IMR-90 (cell line): ENCODE measurements around the gene ZNF614. TPM values are rescaled to one million over a fixed set of nuclear protein-coding genes. Genes with fewer than 3 reads are reported as not detected.

Experiments used
- ATAC-seq: fragments of 200-7000 bp; cut with Tn5 transposase; 2 replicates; pipeline ENCODE4 v1.9.1; 2020; ENCODE audit warnings: low read depth, mild to moderate bottlenecking, moderate library complexity
- BruUV-seq: library from RNA; stranded (reverse); fragments of 400-500 nt; replicated peaks from 2 replicates; lab custom pipeline; 2021; lab: Mats Ljungman, UMichigan
- CTCF ChIA-PET: fragments of 300-600 bp; formaldehyde crosslinking; extraction: SDS; loops from one replicate; lab custom pipeline; 2021; ENCODE audit warnings: antibody characterized with exemption; lab: Yijun Ruan, JAX
- POLR2A ChIA-PET: fragments of 300-600 bp; sonication (Branson Sonifier 250); formaldehyde crosslinking; loops from one replicate; lab custom pipeline; 2022; ENCODE audit warnings: antibody characterized with exemption; ENCODE audit not compliant: unreplicated experiment; lab: Charles Lee
- DNase-seq: peaks from one replicate; pipeline ENCODE4 v3.0.0; 2013
- H2AFZ ChIP-seq: replicated peaks from 2 replicates; pipeline ENCODE3; 2013; ENCODE audit warnings: low read length, mild to moderate bottlenecking; ENCODE audit not compliant: poor library complexity
- H2AK5ac ChIP-seq: 2 replicates; pipeline ENCODE4 v1.6.1; 2013; ENCODE audit warnings: low read depth, low read length, inconsistent platforms
- H2AK9ac ChIP-seq: replicated peaks from 2 replicates; pipeline ENCODE3; 2013; ENCODE audit warnings: mild to moderate bottlenecking, low read depth, low read length, moderate library complexity; ENCODE audit not compliant: poor library complexity
- H2BK120ac ChIP-seq: 2 replicates; pipeline ENCODE4 v1.6.1; 2013; ENCODE audit warnings: low read depth, low read length, inconsistent platforms
- H2BK15ac ChIP-seq: 3 replicates; pipeline ENCODE4 v1.6.1; 2013; ENCODE audit warnings: low read depth, low read length, inconsistent platforms
- H2BK20ac ChIP-seq: 2 replicates; pipeline ENCODE4 v1.6.1; 2013; ENCODE audit warnings: low read depth, mild to moderate bottlenecking, inconsistent platforms, low read length, moderate library complexity
- H2BK5ac ChIP-seq: 2 replicates; pipeline ENCODE4 v1.6.1; 2013; ENCODE audit warnings: mild to moderate bottlenecking, low read depth, low read length, inconsistent platforms; ENCODE audit not compliant: poor library complexity, severe bottlenecking
- H3K14ac ChIP-seq: replicated peaks from 2 replicates; pipeline ENCODE4 v1.6.1; 2013; ENCODE audit warnings: low read depth, low read length, inconsistent platforms
- H3K18ac ChIP-seq: 2 replicates; pipeline ENCODE4 v1.6.1; 2013; ENCODE audit warnings: low read depth, low read length, control low read depth
- H3K23ac ChIP-seq: 2 replicates; pipeline ENCODE4 v1.6.1; 2013; ENCODE audit warnings: low read depth, low read length, inconsistent platforms
- H3K27ac ChIP-seq: 2 replicates; pipeline ENCODE4 v1.5.1; 2013; ENCODE audit warnings: mild to moderate bottlenecking, control low read depth, low read length; ENCODE audit not compliant: insufficient read depth
- H3K27me3 ChIP-seq: 2 replicates; pipeline ENCODE4 v1.6.1; 2013; ENCODE audit warnings: low read length; ENCODE audit not compliant: control insufficient read depth, insufficient read depth
- H3K36me3 ChIP-seq: 2 replicates; pipeline ENCODE4 v1.6.1; 2013; ENCODE audit warnings: low read length, mixed read lengths; ENCODE audit not compliant: control insufficient read depth, insufficient read depth
- H3K4ac ChIP-seq: 2 replicates; pipeline ENCODE4 v1.6.1; 2013; ENCODE audit warnings: low read depth, low read length, inconsistent platforms
- H3K4me1 ChIP-seq: 2 replicates; pipeline ENCODE4 v1.6.1; 2013; ENCODE audit warnings: low read length, mixed read lengths; ENCODE audit not compliant: control insufficient read depth, insufficient read depth
- H3K4me2 ChIP-seq: 2 replicates; pipeline ENCODE4 v1.6.1; 2013; ENCODE audit warnings: low read depth, mild to moderate bottlenecking, control low read depth, low read length, moderate library complexity
- H3K4me3 ChIP-seq: 2 replicates; pipeline ENCODE4 v1.5.1; 2013; ENCODE audit warnings: low read depth, mild to moderate bottlenecking, control low read depth, low read length, moderate library complexity; ENCODE audit not compliant: insufficient read depth
- H3K56ac ChIP-seq: 2 replicates; pipeline ENCODE4 v1.6.1; 2013; ENCODE audit warnings: low read length, inconsistent platforms; ENCODE audit not compliant: insufficient read depth; ENCODE audit errors: extremely low read depth
- H3K79me1 ChIP-seq, 2 experiments: 2 replicates each; pipeline ENCODE4 v1.6.1; 2013; ENCODE audit warnings: low read length in 2 of 2, inconsistent platforms in 1 of 2, low read depth in 1 of 2
- H3K9ac ChIP-seq: 2 replicates; pipeline ENCODE4 v1.6.1; 2013; ENCODE audit warnings: low read depth, low read length, control low read depth
- H3K9me1 ChIP-seq: 2 replicates; pipeline ENCODE4 v1.6.1; 2013; ENCODE audit warnings: low read length, inconsistent platforms; ENCODE audit not compliant: insufficient read depth
- H3K9me3 ChIP-seq: 2 replicates; pipeline ENCODE4 v1.6.1; 2013; ENCODE audit warnings: low read length; ENCODE audit not compliant: control insufficient read depth, insufficient read depth
- H4K20me1 ChIP-seq: 2 replicates; pipeline ENCODE4 v1.6.1; 2013; ENCODE audit warnings: low read length, inconsistent platforms; ENCODE audit not compliant: insufficient read depth
- H4K5ac ChIP-seq: 2 replicates; pipeline ENCODE4 v1.6.1; 2013; ENCODE audit warnings: mild to moderate bottlenecking, low read depth, low read length, control low read depth
- H4K8ac ChIP-seq, 2 experiments: 2 replicates each; pipeline ENCODE4 v1.6.1; 2013; ENCODE audit warnings: low read depth in 2 of 2, low read length in 2 of 2, control low read depth in 1 of 2, inconsistent platforms in 1 of 2
- H4K91ac ChIP-seq: 2 replicates; pipeline ENCODE4 v1.6.1; 2013; ENCODE audit warnings: low read depth, low read length, inconsistent platforms; ENCODE audit not compliant: insufficient read depth
- BHLHE40 ChIP-seq: fragments of 150-350 bp; IDR thresholded peaks from 2 replicates; pipeline ENCODE4 v1.6.1; 2016; ENCODE audit warnings: mild to moderate bottlenecking, low read depth, low read length
- WGBS, 2 experiments: methylation state at CpG; one replicate each; pipeline versions ENCODE4 v1.1.5 to v1.1.7; 2013; ENCODE audit warnings: missing lambda C conversion rate in 2 of 2; ENCODE audit not compliant: insufficient read length in 1 of 2; ENCODE audit errors: extremely low coverage in 2 of 2; 5-methylcytosine and 5-hydroxymethylcytosine counted together
- dilution Hi-C: fragments of 300-500 bp; cut with HindIII; formaldehyde crosslinking; loops from one replicate; pipeline ENCODE4 v1.14.3; 2018; ENCODE audit warnings: low sequenced_read_pairs; ENCODE audit not compliant: unreplicated experiment
- in situ Hi-C: fragments of 300-500 bp; cut with MboI; formaldehyde crosslinking; loops from 3 replicates; pipeline ENCODE4 v1.14.3; 2019; ENCODE audit warnings: low sequenced_read_pairs, inconsistent platforms, mixed read lengths
- intact Hi-C: fragments of 100-400 bp; cut with micrococcal nuclease; formaldehyde crosslinking; loops from 2 replicates; pipeline ENCODE4 v1.10.0; 2022
- polyA plus RNA-seq, 3 experiments: library from polyadenylated mRNA; depleted of rRNA; stranded (reverse); fragments of >200 nt; gene quantifications; 2 replicates each; pipeline ENCODE4 v1.2.3, GENCODE V29; 2012; ENCODE audit warnings: low replicate concordance in 1 of 3
- total RNA-seq: library from RNA; depleted of rRNA; stranded (reverse); fragments of >200 nt; gene quantifications from 2 replicates; pipeline ENCODE4 v1.2.3, GENCODE V29; 2012

Gene ZNF614
- total and polyA plus RNA-seq, 2 of the 4 experiments (the other 2 are of a cell fraction): 3.4 to 12.4 TPM

DNA sequence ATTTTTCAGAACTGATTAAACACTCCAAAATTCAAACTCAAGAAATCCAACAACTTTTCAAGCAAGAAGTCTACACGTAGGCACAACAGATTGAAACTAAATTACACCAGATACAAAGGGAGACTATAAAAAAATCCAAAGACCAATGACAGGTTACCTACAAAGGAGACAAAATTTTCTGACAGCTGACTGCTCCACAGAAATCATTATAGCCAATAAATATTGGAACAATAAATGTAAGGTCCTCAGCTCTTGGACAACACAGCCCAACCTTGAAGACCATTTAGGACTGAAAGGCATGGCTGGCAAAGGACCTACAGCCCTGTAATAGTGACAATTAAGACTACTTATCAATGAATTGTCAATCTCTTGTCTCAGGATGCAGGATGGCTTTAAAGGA, 57.5 kb downstream of the ZNF614 start:
- Histone ChIP-seq H3K9me1 (no peaks in the 10 kb centered on the region), H3K4ac (no peak overlapping the region), H2BK120ac (no peak overlapping the region), H4K5ac (no peak overlapping the region), H3K79me1 (peaks cover 2 to 10% of the 10 kb centered on the region in 2 experiments; a peak in 2 of 4 replicates), H4K91ac (no peak overlapping the region), H3K27me3 (no peaks in the 10 kb centered on the region), H3K27ac (no peak overlapping the region), H2AK5ac (no peak overlapping the region), H3K14ac (no peak overlapping the region), H4K20me1 (no peaks in the 10 kb centered on the region), H2BK20ac (no peak overlapping the region), H4K8ac (no peak overlapping the region), H3K4me3 (no peak overlapping the region), H3K36me3 (peaks cover 59% of the 10 kb centered on the region), H2AK9ac (no peak overlapping the region), H2BK15ac (no peak overlapping the region), H3K9ac (no peak overlapping the region), H3K4me1 (no peaks in the 10 kb centered on the region), H2BK5ac (no peak overlapping the region), H3K23ac (no peak overlapping the region), H2AFZ (no peak overlapping the region), H3K56ac (no peak overlapping the region), H3K4me2 (no peak overlapping the region), H3K18ac (no peak overlapping the region), H3K9me3 (peaks cover 77% of the 10 kb centered on the region)
- ChIA-PET POLR2A (no interaction called here), CTCF (no interaction called here)
- dilution Hi-C loops (no loop called here), intact Hi-C loops (no loop called here), in situ Hi-C loops (no loop called here)
- no peak for DNase-seq
- ATAC-seq: no peak
- whole genome bisulfite sequencing, 2 experiments: no CpG with 5 or more reads among the region's 1 CpG
- TF ChIP-seq BHLHE40: no peak
- BruUV-seq: no TSS peak
